SK-N-SH (cell line): ENCODE measurements around the gene CFDP1. TPM values are rescaled to one million over a fixed set of nuclear protein-coding genes. Genes with fewer than 3 reads are reported as not detected.

Experiments used
- CTCF ChIA-PET: fragments of 300-600, 350-600 bp; formaldehyde crosslinking; extraction: SDS; loops from one replicate; lab custom pipeline; 2021; lab: Yijun Ruan, JAX
- POLR2A ChIA-PET: fragments of 350-600 bp; sonication (Branson Sonifier 250); formaldehyde crosslinking; extraction: SDS; loops from one replicate; lab custom pipeline; 2020; ENCODE audit warnings: antibody characterized with exemption, inconsistent platforms; lab: Yijun Ruan, JAX
- DNase-seq: peaks from one replicate; pipeline ENCODE4 v3.0.0; 2012
- H2AFZ ChIP-seq: fragments of 200-600 bp; sonication (generic); 2 replicates; pipeline ENCODE4 v1.8.1; 2016; ENCODE audit warnings: antibody characterized with exemption, mild to moderate bottlenecking, low read depth
- H3F3A ChIP-seq: fragments of 200-600 bp; sonication (generic); replicated peaks from 2 replicates; pipeline ENCODE3; 2016; ENCODE audit warnings: antibody characterized with exemption, mild to moderate bottlenecking; ENCODE audit not compliant: insufficient read depth
- H3K27ac ChIP-seq, 2 experiments: fragments of 200-500 bp in 1 of 2; fragments of 200-600 bp in 1 of 2; sonication (Bioruptor generic) in 1 of 2; sonication (generic), shearing (Covaris generic) in 1 of 2; 2 replicates each; pipeline versions ENCODE4 v1.5.1 to v1.6.1; 2014 to 2016; ENCODE audit warnings: low read depth in 2 of 2, inconsistent platforms in 1 of 2, low read length in 1 of 2, mild to moderate bottlenecking in 1 of 2, mixed read lengths in 1 of 2
- H3K27me3 ChIP-seq: fragments of 200-600 bp; sonication (generic), shearing (Covaris generic); 2 replicates; pipeline ENCODE4 v1.6.1; 2016; ENCODE audit warnings: mixed run types; ENCODE audit not compliant: insufficient read depth
- H3K36me3 ChIP-seq, 2 experiments: fragments of 200-500 bp in 1 of 2; fragments of 200-600 bp in 1 of 2; sonication (Bioruptor generic) in 1 of 2; sonication (generic) in 1 of 2; replicated peaks in 1 of 2; 2 replicates each; pipeline versions ENCODE3 to v1.5.1; 2014 to 2016; ENCODE audit warnings: low read length in 1 of 2, mild to moderate bottlenecking in 1 of 2; ENCODE audit not compliant: insufficient read depth in 2 of 2, control insufficient read depth in 1 of 2
- H3K4me1 ChIP-seq, 2 experiments: fragments of 200-500 bp in 1 of 2; fragments of 200-600 bp in 1 of 2; sonication (Bioruptor generic) in 1 of 2; sonication (generic), shearing (Covaris generic) in 1 of 2; 2 replicates each; pipeline versions ENCODE4 v1.5.1 to v1.6.1; 2014 to 2016; ENCODE audit warnings: low read depth in 1 of 2, low read length in 1 of 2, mixed run types in 1 of 2; ENCODE audit not compliant: insufficient read depth in 2 of 2, control insufficient read depth in 1 of 2
- H3K4me2 ChIP-seq: fragments of 200-600 bp; sonication (generic), shearing (Covaris generic); 2 replicates; pipeline ENCODE4 v1.6.1; 2017; ENCODE audit warnings: mixed run types
- H3K4me3 ChIP-seq, 2 experiments: fragments of 200-500 bp in 1 of 2; fragments of 200-600 bp in 1 of 2; sonication (Bioruptor generic) in 1 of 2; sonication (generic), shearing (Covaris generic) in 1 of 2; 2 replicates each; pipeline versions ENCODE4 v1.5.1 to v1.8.1; 2014 to 2016; ENCODE audit warnings: low read depth in 2 of 2, inconsistent platforms in 1 of 2, low read length in 1 of 2, mild to moderate bottlenecking in 1 of 2, mixed read lengths in 1 of 2, moderate library complexity in 1 of 2
- H3K79me2 ChIP-seq: fragments of 200-600 bp; sonication (generic); 2 replicates; pipeline ENCODE4 v1.8.1; 2017; ENCODE audit warnings: mild to moderate bottlenecking; ENCODE audit not compliant: insufficient read depth
- H3K9ac ChIP-seq: fragments of 200-600 bp; sonication (generic); 2 replicates; pipeline ENCODE4 v1.6.1; 2017; ENCODE audit warnings: mixed run types
- H3K9me2 ChIP-seq: fragments of 200-600 bp; sonication (generic); 2 replicates; pipeline ENCODE4 v1.6.1; 2017; ENCODE audit warnings: mixed run types
- H3K9me3 ChIP-seq: fragments of 200-600 bp; sonication (generic); 2 replicates; pipeline ENCODE4 v1.6.1; 2017; ENCODE audit warnings: mixed run types, mild to moderate bottlenecking, moderate library complexity
- H4K20me1 ChIP-seq: fragments of 200-600 bp; sonication (generic); 2 replicates; pipeline ENCODE4 v1.6.1; 2017; ENCODE audit warnings: mild to moderate bottlenecking, mixed run types; ENCODE audit not compliant: insufficient read depth
- CTCF ChIP-seq: fragments of 200-600 bp; sonication (generic); IDR thresholded peaks from 2 replicates; pipeline ENCODE4 v1.6.1; 2017; ENCODE audit warnings: antibody characterized with exemption, mild to moderate bottlenecking, moderate library complexity
- EP300 ChIP-seq, 2 experiments: IDR thresholded peaks; 2 replicates each; pipeline versions ENCODE4 v1.4.0 to v1.6.1; 2012; ENCODE audit warnings: borderline replicate concordance in 1 of 2, low read depth in 1 of 2, low read length in 1 of 2
- FOXM1 ChIP-seq: IDR thresholded peaks from 2 replicates; pipeline ENCODE4 v1.4.0; 2012; ENCODE audit warnings: low read depth, mild to moderate bottlenecking
- GATA2 ChIP-seq: sonication (generic); formaldehyde crosslinking; IDR thresholded peaks from 2 replicates; pipeline ENCODE4 v1.5.0; 2020; ENCODE audit warnings: mild to moderate bottlenecking, missing genetic modification reagents
- IRF3 ChIP-seq: fragments of 150-350 bp; IDR thresholded peaks from 2 replicates; pipeline ENCODE4 v1.6.1; 2016; ENCODE audit warnings: mild to moderate bottlenecking, low read depth, low read length
- MAX ChIP-seq: IDR thresholded peaks from 2 replicates; pipeline ENCODE4 v1.4.0; 2012; ENCODE audit warnings: low read depth
- MEF2A ChIP-seq: IDR thresholded peaks from 2 replicates; pipeline ENCODE4 v1.4.0; 2012; ENCODE audit warnings: low read depth, borderline replicate concordance
- MXI1 ChIP-seq: IDR thresholded peaks from 2 replicates; pipeline ENCODE4 v1.6.1; 2012; ENCODE audit warnings: mild to moderate bottlenecking, low read depth, low read length, improper control_type of control experiment
- NFIC ChIP-seq: IDR thresholded peaks from 2 replicates; pipeline ENCODE4 v1.4.0; 2012; ENCODE audit warnings: borderline replicate concordance
- NRF1 ChIP-seq: IDR thresholded peaks from 2 replicates; pipeline ENCODE4 v1.6.1; 2012; ENCODE audit warnings: low read depth, mild to moderate bottlenecking, low read length
- PBX3 ChIP-seq: IDR thresholded peaks from 2 replicates; pipeline ENCODE4; 2012
- RCOR1 ChIP-seq: fragments of 150-350 bp; IDR thresholded peaks from 2 replicates; pipeline ENCODE4 v1.6.1; 2017; ENCODE audit warnings: antibody characterized with exemption, low read length
- TAF1 ChIP-seq: IDR thresholded peaks from 2 replicates; pipeline ENCODE4 v1.6.1; 2012; ENCODE audit warnings: low read depth, mild to moderate bottlenecking, low read length, moderate library complexity, borderline replicate concordance
- TCF12 ChIP-seq: IDR thresholded peaks from 2 replicates; pipeline ENCODE4 v1.4.0; 2012
- USF1 ChIP-seq: IDR thresholded peaks from 2 replicates; pipeline ENCODE4 v1.4.0; 2012; ENCODE audit warnings: low read depth, borderline replicate concordance
- USF2 ChIP-seq: fragments of 150-350 bp; IDR thresholded peaks from 2 replicates; pipeline ENCODE4 v1.6.1; 2017; ENCODE audit warnings: antibody characterized with exemption, low read length, low read depth, borderline replicate concordance
- YY1 ChIP-seq: IDR thresholded peaks from 2 replicates; pipeline ENCODE4 v1.4.0; 2012; ENCODE audit warnings: low read depth, mild to moderate bottlenecking
- WGBS: methylation state at CpG from one replicate; pipeline ENCODE4 v1.1.6; 2017; ENCODE audit warnings: low lambda C conversion rate; 5-methylcytosine and 5-hydroxymethylcytosine counted together
- polyA plus RNA-seq, 3 experiments: library from polyadenylated mRNA; depleted of rRNA; stranded (reverse); fragments of >200 nt; gene quantifications; 2 replicates each; pipeline ENCODE4 v1.2.3, GENCODE V29; 2012

CFDP1 gene
- polyA plus RNA-seq, 1 of the 3 experiments (the other 2 are of a cell fraction): 46.0 TPM

- CTCF ChIA-PET: interaction anchor here (1.0 to 2.7 kb wide), 12 partner anchors 8 to 234 kb away, joined by 3 to 11 read pairs (median 4); no protein-coding TSS in a partner anchor
- H3K4me2 ChIP-seq: peak overlapping the region; percentile 81
- peaks cover 0 to 10% of the 10 kb centered on the region in 2 experiments; a peak in 1 of 4 replicates for H3K4me1 ChIP-seq
- H3K9me2 ChIP-seq: no peaks in the 10 kb centered on the region
- DNase-seq: peak; percentile 68
- POLR2A ChIA-PET: interaction anchor here (0.6 to 1.9 kb wide), 5 partner anchors 13 to 236 kb away, joined by 3 to 9 read pairs (median 3); partner anchors contain the start of gene TMEM170A
- no peaks in the 10 kb centered on the region for H3K9me3 ChIP-seq
- no peaks in the 10 kb centered on the region for H4K20me1 ChIP-seq
- H2AFZ ChIP-seq: peak overlapping the region; percentile 99
- no peaks in the 10 kb centered on the region for H3K27me3 ChIP-seq
- peak overlapping the region; percentile 81 for H3K9ac ChIP-seq
- WGBS: 40% methylated on average over 32 of the region's 32 CpGs
- peak overlapping the region; percentile 74 to 92 for H3K4me3 ChIP-seq
- peak overlapping the region; percentile 69 to 85 for H3K27ac ChIP-seq
- peaks cover 43% of the 10 kb centered on the region for H3K79me2 ChIP-seq
- H3F3A ChIP-seq: peaks cover 6% of the 10 kb centered on the region
- H3K36me3 ChIP-seq: no peaks in the 10 kb centered on the region
- no peak for TF ChIP-seq USF2
- peak; percentile 83 for TF ChIP-seq NRF1
- TF ChIP-seq NFIC: no peak
- TF ChIP-seq EP300 (IDR thresholded peaks at IDR 0.05; ENCODE audit: borderline replicate concordance in 1 of 2, low read depth in 1 of 2, low read length in 1 of 2): no peak
- peak; percentile 25; the same call in 1 of the 2 replicates for TF ChIP-seq MXI1
- no peak for TF ChIP-seq USF1
- TF ChIP-seq IRF3: no peak
- no peak for TF ChIP-seq TAF1
- TF ChIP-seq YY1: peak; percentile 75
- TF ChIP-seq, all 33 proteins: peak for 3
These were observed 570 bp upstream of the CFDP1 start for GRCh38 chr16:75433732-75434413.

GRCh38 chr16:75429621-75430403 lies 3.5 kb downstream of the CFDP1 start:
- no peak overlapping the region for H3K4me2 ChIP-seq
- TF ChIP-seq YY1 (no peak), PBX3 (no peak), GATA2 (CRISPR knock-in tag) (no peak), USF2 (no peak), FOXM1 (no peak), MAX (no peak), RCOR1 (no peak), MEF2A (no peak), TCF12 (no peak), CTCF (no peak)

More at GRCh38 chr16:75429621-75430403, 3.5 kb downstream of the CFDP1 start:
- H3K9me2 ChIP-seq: no peaks in the 10 kb centered on the region
- no peaks in the 10 kb centered on the region for H3K9me3 ChIP-seq
- DNase-seq: no peak
- POLR2A ChIA-PET: no interaction called here
- H3K36me3 ChIP-seq: no peaks in the 10 kb centered on the region
- no peaks in the 10 kb centered on the region for H3K27me3 ChIP-seq
- H3K27ac ChIP-seq: no peak overlapping the region
- H2AFZ ChIP-seq: no peak overlapping the region
- CTCF ChIA-PET: interaction anchor here (0.8 to 1.6 kb wide), 3 partner anchors 9 to 1224 kb away, joined by 3 to 4 read pairs (median 4); no protein-coding TSS in a partner anchor
- peaks cover 13% of the 10 kb centered on the region for H3F3A ChIP-seq
- peaks cover 0 to 10% of the 10 kb centered on the region in 2 experiments; a peak in 2 of 4 replicates for H3K4me1 ChIP-seq
- no peak overlapping the region for H3K9ac ChIP-seq
- no peaks in the 10 kb centered on the region for H4K20me1 ChIP-seq
- peaks cover 83% of the 10 kb centered on the region for H3K79me2 ChIP-seq
- WGBS: 87% methylated on average over 11 of the region's 11 CpGs
- no peak overlapping the region for H3K4me3 ChIP-seq
